NCI-H446 treated with DMSO at 0.1 percent for 48 hours (cell line): ENCODE data around the gene SC5D.

ENCODE experiments used
- DNase-seq: peaks from one replicate; lab custom pipeline; 2025; lab: John Stamatoyannopoulos, UW

Gene SC5D

DNA sequence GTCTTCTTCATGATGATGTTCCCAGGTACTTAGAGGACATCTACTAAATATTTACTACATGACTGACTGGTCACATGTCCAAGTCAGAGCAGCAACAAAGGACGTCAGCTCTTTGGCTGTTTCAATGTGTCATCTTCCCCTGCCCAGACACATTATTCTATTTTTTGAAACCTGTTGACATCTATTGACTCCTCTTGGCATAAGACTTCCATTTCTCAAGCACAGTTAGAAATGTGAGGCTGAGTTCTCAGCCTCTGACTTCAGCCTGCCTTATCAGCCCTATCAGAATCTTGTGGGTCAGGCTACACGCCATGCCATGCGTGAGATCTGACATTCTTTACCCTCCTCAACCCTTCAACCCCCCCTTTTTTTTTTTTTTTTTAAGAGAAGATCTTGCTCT lies 63.8 kb downstream of the SC5D start:
- no peak for DNase-seq
